MCF 10A (cell line): Measurements from ENCODE around the gene ARPIN. TPM values are rescaled to one million over a fixed set of nuclear protein-coding genes. Genes with fewer than 3 reads are reported as not detected.
"Not testable (repeated sequence)": the region's sequence is repeated elsewhere in the genome, so short reads cannot be mapped to it uniquely, and the experiment has no call there.

Experiments used
- BruUV-seq: library from RNA; stranded (reverse); fragments of 400-500 nt; replicated peaks from 2 replicates; lab custom pipeline; 2021; lab: Mats Ljungman, UMichigan
- CTCF ChIA-PET: fragments of 300-600 bp; sonication (Branson Sonifier 250); formaldehyde crosslinking; extraction: SDS; loops from one replicate; lab custom pipeline; 2021; ENCODE audit warnings: antibody characterized with exemption, inconsistent platforms; lab: Yijun Ruan, JAX
- POLR2A ChIA-PET: fragments of 300-600, 350-650 bp; sonication (Branson Sonifier 250); formaldehyde crosslinking; extraction: SDS; loops from one replicate; lab custom pipeline; 2020; ENCODE audit warnings: antibody characterized with exemption, inconsistent platforms; lab: Yijun Ruan, JAX
- DNase-seq: peaks from one replicate; pipeline ENCODE4 v3.0.0-alpha.2; 2018; ENCODE audit not compliant: unreplicated experiment
- H3K27ac Mint-ChIP-seq: one replicate; pipeline ENCODE4 v1.8.0; 2022; ENCODE audit warnings: mild to moderate bottlenecking, low read depth, mixed read lengths; ENCODE audit not compliant: unreplicated experiment
- H3K27me3 Mint-ChIP-seq: one replicate; pipeline ENCODE4 v1.8.0; 2022; ENCODE audit warnings: mixed read lengths; ENCODE audit not compliant: insufficient read depth, unreplicated experiment
- H3K36me3 Mint-ChIP-seq: one replicate; pipeline ENCODE4 v1.8.0; 2022; ENCODE audit warnings: mild to moderate bottlenecking, moderate library complexity, mixed read lengths; ENCODE audit not compliant: insufficient read depth, unreplicated experiment
- H3K4me1 Mint-ChIP-seq: one replicate; pipeline ENCODE4 v1.8.0; 2022; ENCODE audit warnings: mixed read lengths; ENCODE audit not compliant: insufficient read depth, unreplicated experiment
- H3K4me3 Mint-ChIP-seq: one replicate; pipeline ENCODE4 v1.8.0; 2022; ENCODE audit warnings: mild to moderate bottlenecking, moderate library complexity, mixed read lengths; ENCODE audit not compliant: unreplicated experiment
- H3K9me3 Mint-ChIP-seq: one replicate; pipeline ENCODE4 v1.8.0; 2022; ENCODE audit warnings: mixed read lengths; ENCODE audit not compliant: unreplicated experiment
- intact Hi-C: fragments of 100-400 bp; cut with micrococcal nuclease; formaldehyde crosslinking; loops from 2 replicates; pipeline ENCODE4 v1.14.1; 2022
- total RNA-seq: library from RNA; stranded (reverse); gene quantifications from 2 replicates; pipeline ENCODE4 v1.2.3, GENCODE V29; 2022
- TF ChIP-seq, protein P1 (sequence below): fragments of 200-600 bp; IDR thresholded peaks from one replicate; pipeline ENCODE4 v1.8.0; 2022; ENCODE audit warnings: antibody characterized with exemption, mild to moderate bottlenecking; ENCODE audit not compliant: unreplicated experiment

Gene ARPIN
- total RNA-seq, 1 experiment from 2014 or later, result 7.1 TPM

GRCh38 chr15:89948796-89949195 is 36.0 kb upstream of the ARPIN start:
- ChIA-PET POLR2A (no interaction called here), CTCF (interaction anchor here (1.0 kb wide), 1 partner anchor 17 kb away, joined by 3 read pairs; no protein-coding TSS in a partner anchor)
- H3K4me1 Mint-ChIP-seq, result no peaks in the 10 kb centered on the region
- H3K4me3 Mint-ChIP-seq, result no peak overlapping the region
- intact Hi-C loops, result no loop called here
- no peak overlapping the region for H3K27ac Mint-ChIP-seq
- no peaks in the 10 kb centered on the region for H3K9me3 Mint-ChIP-seq
- peaks cover 5% of the 10 kb centered on the region for H3K36me3 Mint-ChIP-seq
- no peak for DNase-seq
- TF ChIP-seq, protein P1, sequence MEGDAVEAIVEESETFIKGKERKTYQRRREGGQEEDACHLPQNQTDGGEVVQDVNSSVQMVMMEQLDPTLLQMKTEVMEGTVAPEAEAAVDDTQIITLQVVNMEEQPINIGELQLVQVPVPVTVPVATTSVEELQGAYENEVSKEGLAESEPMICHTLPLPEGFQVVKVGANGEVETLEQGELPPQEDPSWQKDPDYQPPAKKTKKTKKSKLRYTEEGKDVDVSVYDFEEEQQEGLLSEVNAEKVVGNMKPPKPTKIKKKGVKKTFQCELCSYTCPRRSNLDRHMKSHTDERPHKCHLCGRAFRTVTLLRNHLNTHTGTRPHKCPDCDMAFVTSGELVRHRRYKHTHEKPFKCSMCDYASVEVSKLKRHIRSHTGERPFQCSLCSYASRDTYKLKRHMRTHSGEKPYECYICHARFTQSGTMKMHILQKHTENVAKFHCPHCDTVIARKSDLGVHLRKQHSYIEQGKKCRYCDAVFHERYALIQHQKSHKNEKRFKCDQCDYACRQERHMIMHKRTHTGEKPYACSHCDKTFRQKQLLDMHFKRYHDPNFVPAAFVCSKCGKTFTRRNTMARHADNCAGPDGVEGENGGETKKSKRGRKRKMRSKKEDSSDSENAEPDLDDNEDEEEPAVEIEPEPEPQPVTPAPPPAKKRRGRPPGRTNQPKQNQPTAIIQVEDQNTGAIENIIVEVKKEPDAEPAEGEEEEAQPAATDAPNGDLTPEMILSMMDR, result no peak
- no peaks in the 10 kb centered on the region for H3K27me3 Mint-ChIP-seq
- no TSS peak for BruUV-seq

DNA sequence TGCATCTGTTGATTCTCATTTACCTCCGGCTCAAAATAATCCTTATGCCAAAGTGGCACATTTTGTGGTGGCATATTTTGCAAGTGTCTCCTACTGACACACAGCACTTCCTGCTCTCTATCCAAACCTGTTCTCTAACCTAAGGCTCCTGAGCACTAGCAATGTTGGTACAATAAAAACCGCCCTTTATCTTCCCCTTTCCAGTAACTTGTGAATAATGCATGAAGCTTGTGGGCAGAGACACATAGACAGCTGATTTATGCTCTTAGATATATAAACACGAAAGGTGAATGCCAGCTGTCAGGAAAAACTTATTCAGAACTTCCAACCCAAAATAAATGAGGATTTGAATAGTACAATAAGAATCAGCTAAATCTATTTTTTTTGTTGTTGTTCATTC is 34.6 kb upstream of the ARPIN start:
- Mint-ChIP-seq H3K9me3 (no peaks in the 10 kb centered on the region), H3K4me3 (no peak overlapping the region)
- no TSS peak for BruUV-seq

DNA sequence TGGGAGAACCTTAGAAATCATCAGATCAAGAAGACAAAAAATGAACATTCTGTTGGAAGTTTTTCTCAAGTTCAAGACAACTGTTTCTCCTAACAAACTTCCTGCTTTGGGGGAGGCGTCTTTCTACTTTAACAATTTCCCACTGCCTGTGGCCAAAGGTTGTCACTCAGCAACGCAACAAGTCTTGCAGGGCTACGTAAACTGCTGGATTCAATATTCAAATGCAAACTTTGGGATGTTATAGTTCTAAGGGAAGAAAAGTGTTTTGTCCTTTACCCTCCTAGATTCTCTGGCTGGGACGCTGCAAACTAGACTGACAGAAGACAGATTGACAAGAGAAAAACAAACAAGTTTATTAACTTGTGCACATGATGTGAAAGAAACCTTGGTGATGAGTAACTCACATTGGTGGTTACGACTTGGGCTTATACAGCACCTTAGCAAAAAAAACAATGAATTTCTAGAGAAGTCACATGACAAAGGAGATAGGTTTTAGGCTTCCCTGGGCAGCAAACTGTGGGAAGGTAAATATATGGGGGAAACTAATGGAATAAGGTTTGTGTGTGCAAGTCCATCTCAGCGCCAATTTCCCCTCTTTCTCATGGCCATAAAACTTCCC is 34.0 kb upstream of the ARPIN start:
- H3K4me1 Mint-ChIP-seq, result no peaks in the 10 kb centered on the region
- BruUV-seq, result no TSS peak
- peaks cover 5% of the 10 kb centered on the region for H3K36me3 Mint-ChIP-seq
- DNase-seq, result no peak
- no peaks in the 10 kb centered on the region for H3K27me3 Mint-ChIP-seq
- intact Hi-C loops, result no loop called here
- H3K27ac Mint-ChIP-seq, result no peak overlapping the region
- TF ChIP-seq, protein P1, result no peak
- CTCF ChIA-PET, result interaction anchor here (0.7 kb wide), 1 partner anchor 28 kb away, joined by 5 read pairs; no protein-coding TSS in a partner anchor
- H3K4me3 Mint-ChIP-seq, result no peak overlapping the region
- POLR2A ChIA-PET, result no interaction called here
- H3K9me3 Mint-ChIP-seq, result no peaks in the 10 kb centered on the region

More for the DNA sequence above, 34.6 kb upstream of the ARPIN start:
- H3K4me1 Mint-ChIP-seq, result no peaks in the 10 kb centered on the region
- intact Hi-C loops, result no loop called here
- POLR2A ChIA-PET, result no interaction called here
- TF ChIP-seq, protein P1, result no peak
- no peak for DNase-seq
- peaks cover 5% of the 10 kb centered on the region for H3K36me3 Mint-ChIP-seq
- no peaks in the 10 kb centered on the region for H3K27me3 Mint-ChIP-seq
- CTCF ChIA-PET, result interaction anchor here (0.6 to 0.7 kb wide), 2 partner anchors 28 to 43 kb away, joined by 3 to 5 read pairs; no protein-coding TSS in a partner anchor
- no peak overlapping the region for H3K27ac Mint-ChIP-seq

DNA sequence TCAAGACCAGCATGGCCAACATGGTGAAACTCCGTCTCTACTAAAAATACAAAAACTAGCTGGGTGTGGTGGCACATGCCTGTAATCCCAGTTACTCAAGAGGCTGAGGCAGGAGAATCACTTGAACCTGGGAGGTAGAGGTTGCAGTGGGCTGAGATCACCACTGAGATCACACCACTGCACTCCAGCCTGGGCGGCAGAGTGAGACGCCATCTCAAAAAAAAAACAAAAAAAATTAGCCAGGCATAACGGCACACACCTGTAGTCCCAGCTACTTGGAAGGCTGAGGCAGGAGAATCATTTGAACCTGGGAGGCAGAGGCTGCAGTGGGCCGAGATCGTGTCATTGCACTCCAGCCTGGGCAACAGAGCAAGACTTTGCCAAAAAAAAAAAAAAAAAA is 31.0 kb upstream of the ARPIN start:
- not testable (repeated sequence) for H3K4me1 Mint-ChIP-seq

More for the DNA sequence above, 31.0 kb upstream of the ARPIN start:
- POLR2A ChIA-PET, result interaction anchor here (1.0 kb wide), 1 partner anchor 12 kb away, joined by 3 read pairs; no protein-coding TSS in a partner anchor
- DNase-seq, H3K4me3 Mint-ChIP-seq, H3K36me3 Mint-ChIP-seq, H3K27ac Mint-ChIP-seq, BruUV-seq, intact Hi-C loops, H3K27me3 Mint-ChIP-seq, H3K9me3 Mint-ChIP-seq: not testable (repeated sequence)
- CTCF ChIA-PET, result interaction anchor here (0.6 kb wide), 1 partner anchor 278 kb away, joined by 3 read pairs; no protein-coding TSS in a partner anchor
